SK-N-SH (cell line): Measurements from ENCODE around the gene GTF3A.

ENCODE experiments used
- CHD2 ChIP-seq: fragments of 150-350 bp; IDR thresholded peaks from 2 replicates; pipeline ENCODE4 v1.6.1; 2018; ENCODE audit warnings: low read length; ENCODE audit not compliant: partially characterized antibody
- EZH2phosphoT487 ChIP-seq: fragments of 200-600 bp; sonication (generic); IDR thresholded peaks from 2 replicates; pipeline ENCODE4 v1.6.1; 2017; ENCODE audit warnings: low read depth, mixed run types, mild to moderate bottlenecking, antibody characterized with exemption, moderate library complexity, borderline replicate concordance
- PBX3 ChIP-seq: IDR thresholded peaks from 2 replicates; pipeline ENCODE4; 2012
- RFX5 ChIP-seq: IDR thresholded peaks from 2 replicates; pipeline ENCODE4 v1.6.1; 2012; ENCODE audit warnings: mild to moderate bottlenecking, improper control_type of control experiment, low read length
- SMC3 ChIP-seq: IDR thresholded peaks from 2 replicates; pipeline ENCODE4 v1.6.1; 2012; ENCODE audit warnings: low read depth, low read length, improper control_type of control experiment
- TAF1 ChIP-seq: IDR thresholded peaks from 2 replicates; pipeline ENCODE4 v1.6.1; 2012; ENCODE audit warnings: low read depth, mild to moderate bottlenecking, low read length, moderate library complexity, borderline replicate concordance
- TF ChIP-seq, protein P1 (sequence below): fragments of 200-600 bp; sonication (generic); IDR thresholded peaks from 2 replicates; pipeline ENCODE4 v1.6.1; 2017; ENCODE audit warnings: antibody characterized with exemption, mild to moderate bottlenecking, moderate library complexity
- TF ChIP-seq, protein P2 (sequence below): IDR thresholded peaks from 2 replicates; pipeline ENCODE4 v1.4.0; 2012; ENCODE audit warnings: low read depth, borderline replicate concordance

GRCh38 chr13:27403727-27404385 lies 20.6 kb upstream of the GTF3A start:
- TF ChIP-seq TAF1 (no peak), CHD2 (no peak), PBX3 (no peak), EZH2phosphoT487 (no peak), RFX5 (no peak), SMC3 (no peak)
- TF ChIP-seq, protein P1, sequence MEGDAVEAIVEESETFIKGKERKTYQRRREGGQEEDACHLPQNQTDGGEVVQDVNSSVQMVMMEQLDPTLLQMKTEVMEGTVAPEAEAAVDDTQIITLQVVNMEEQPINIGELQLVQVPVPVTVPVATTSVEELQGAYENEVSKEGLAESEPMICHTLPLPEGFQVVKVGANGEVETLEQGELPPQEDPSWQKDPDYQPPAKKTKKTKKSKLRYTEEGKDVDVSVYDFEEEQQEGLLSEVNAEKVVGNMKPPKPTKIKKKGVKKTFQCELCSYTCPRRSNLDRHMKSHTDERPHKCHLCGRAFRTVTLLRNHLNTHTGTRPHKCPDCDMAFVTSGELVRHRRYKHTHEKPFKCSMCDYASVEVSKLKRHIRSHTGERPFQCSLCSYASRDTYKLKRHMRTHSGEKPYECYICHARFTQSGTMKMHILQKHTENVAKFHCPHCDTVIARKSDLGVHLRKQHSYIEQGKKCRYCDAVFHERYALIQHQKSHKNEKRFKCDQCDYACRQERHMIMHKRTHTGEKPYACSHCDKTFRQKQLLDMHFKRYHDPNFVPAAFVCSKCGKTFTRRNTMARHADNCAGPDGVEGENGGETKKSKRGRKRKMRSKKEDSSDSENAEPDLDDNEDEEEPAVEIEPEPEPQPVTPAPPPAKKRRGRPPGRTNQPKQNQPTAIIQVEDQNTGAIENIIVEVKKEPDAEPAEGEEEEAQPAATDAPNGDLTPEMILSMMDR, result no peak
- TF ChIP-seq, protein P2, sequence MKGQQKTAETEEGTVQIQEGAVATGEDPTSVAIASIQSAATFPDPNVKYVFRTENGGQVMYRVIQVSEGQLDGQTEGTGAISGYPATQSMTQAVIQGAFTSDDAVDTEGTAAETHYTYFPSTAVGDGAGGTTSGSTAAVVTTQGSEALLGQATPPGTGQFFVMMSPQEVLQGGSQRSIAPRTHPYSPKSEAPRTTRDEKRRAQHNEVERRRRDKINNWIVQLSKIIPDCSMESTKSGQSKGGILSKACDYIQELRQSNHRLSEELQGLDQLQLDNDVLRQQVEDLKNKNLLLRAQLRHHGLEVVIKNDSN, result no peak
